DMS153 treated with DMSO at 0.1 percent for 48 hours (cell line): Measurements from ENCODE around the gene KCTD10.

ENCODE experiments used
- DNase-seq: peaks from one replicate; lab custom pipeline; 2025; ENCODE audit not compliant: unreplicated experiment; lab: John Stamatoyannopoulos, UW

Gene KCTD10

GRCh38 chr12:109495012-109495411, 17.9 kb upstream of the KCTD10 start:
- no peak for DNase-seq

DNA sequence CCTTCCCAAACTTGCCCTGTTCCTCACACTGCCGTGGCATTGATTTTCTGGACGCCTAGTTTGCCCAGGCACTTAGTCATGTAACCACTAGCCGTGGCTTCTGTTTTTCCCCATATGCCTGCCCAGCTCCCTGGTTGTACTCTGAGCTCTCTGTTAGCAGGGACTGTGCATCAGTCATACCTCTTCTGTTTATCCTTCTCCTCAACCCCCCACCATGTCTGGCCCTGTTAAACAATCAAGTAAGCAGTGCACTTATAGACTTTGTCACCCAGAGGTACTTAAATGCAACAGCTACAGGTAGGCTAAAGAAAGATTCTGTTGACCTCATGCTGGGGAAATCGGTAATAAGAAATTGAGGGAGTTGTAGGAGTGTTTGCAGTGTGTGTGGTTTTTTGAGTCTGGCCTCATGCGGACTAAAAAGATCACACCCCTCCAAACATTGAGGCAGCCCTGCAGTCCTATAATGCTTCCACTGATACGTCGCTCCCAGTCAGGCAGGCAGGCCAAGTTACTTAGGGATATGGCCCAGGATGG, 17.3 kb upstream of the KCTD10 start:
- no peak for DNase-seq

DNA sequence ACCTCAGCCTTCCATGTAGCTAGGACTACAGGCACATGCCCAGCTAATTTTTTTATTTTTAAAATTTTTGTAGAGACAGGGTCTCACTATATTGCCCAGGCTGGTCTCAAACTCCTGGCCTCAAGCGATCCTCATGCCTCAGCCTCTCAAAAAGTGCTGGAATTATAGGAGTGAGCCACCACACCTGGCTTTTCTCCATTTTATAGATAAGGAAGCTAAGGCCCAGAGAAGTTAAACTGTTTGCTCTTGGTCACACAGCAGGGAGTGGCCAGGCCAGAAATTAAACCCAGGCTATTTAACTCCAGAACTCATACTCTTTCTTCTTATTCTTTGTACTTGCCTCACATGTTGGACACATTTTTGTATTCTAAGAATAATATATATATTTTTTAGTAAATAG, 16.8 kb upstream of the KCTD10 start:
- no peak for DNase-seq

DNA sequence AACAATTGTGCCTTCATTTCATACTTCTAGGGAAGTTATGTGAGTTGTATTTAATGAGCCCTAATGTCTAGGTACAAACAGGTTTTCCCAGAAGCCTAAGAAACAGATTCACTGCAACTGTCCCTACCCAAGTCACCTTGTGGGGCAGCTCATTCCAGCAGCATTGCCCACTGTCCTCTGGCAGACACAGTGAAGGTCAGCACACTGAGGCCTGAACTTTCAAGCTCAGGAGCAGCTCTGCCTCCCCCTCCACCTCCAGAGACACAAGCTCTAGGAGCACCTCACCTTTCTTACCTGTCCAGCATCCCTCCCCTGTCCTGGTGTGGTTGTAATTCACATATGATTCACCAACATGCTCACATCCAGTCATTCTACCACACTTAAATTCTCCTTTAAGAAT, 16.0 kb upstream of the KCTD10 start:
- DNase-seq = no peak

DNA sequence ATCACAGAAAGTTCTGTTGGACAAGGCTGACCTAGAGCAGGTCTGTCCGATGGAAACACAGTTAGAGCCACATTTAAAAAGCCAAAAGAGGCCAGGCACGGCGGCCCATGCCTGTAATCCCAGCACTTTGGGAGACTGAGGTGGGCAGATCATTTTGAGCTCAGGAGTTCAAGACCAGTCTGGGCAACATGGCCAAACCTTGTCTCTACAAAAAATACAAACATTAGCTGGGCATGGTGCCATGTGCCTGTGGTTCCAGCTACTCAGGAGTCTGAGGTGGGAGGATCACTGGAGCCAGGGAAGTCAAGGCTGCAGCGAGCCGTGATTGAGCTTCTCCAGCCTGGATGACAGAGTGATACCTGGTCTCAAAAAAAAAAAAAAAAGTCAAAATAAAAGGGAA, 15.3 kb upstream of the KCTD10 start:
- no peak for DNase-seq

GRCh38 chr12:109491671-109492070, 14.6 kb upstream of the KCTD10 start:
- no peak for DNase-seq

- no peak for DNase-seq
Measured at GRCh38 chr12:109489955-109490565, 13.0 kb upstream of the KCTD10 start.

DNA sequence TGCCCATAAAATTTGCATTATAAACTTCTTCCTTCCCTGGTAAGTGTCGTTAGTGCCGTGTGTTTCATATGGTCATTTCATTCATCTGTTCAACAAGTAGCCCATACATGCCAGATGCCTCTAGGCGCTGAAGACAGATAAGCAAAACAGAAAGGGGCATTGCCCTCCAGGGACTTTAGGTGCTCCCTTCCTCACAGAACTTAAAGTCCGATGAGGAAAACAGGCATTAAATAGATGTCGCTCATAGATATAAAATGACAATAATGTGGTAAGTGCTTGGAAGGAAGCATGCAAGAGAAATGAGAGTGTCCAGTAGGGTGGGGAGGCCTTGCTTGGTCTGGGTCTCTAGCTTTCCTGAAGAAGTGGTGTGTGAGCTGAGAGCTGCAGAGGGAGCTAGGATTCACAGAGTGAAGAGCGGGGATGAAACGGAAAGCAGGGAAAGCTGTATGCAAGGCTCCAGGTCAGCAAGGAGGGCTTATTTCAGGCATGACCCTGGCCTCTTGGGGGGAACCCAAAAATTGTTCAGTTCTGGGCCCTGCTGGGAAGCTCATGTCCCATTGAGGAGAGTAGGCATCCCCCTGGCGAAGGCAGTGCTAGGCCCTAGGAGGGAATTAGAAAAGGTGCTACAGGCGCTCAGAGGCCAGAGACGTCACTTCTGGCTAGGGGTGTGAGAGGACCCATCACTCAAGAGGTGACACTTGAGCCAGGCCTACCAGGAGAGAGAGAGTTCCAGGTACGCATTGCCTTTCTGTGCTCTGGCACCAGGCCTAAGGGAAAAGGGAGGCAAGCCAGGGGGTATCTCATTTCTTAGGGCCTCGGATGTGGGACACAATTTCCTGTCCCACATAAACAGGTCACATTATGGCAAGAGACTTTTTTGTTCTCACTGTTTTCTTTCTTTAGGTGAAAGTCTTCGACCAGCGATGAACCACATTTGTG, 12.2 kb upstream of the KCTD10 start:
- DNase-seq = no peak

DNA sequence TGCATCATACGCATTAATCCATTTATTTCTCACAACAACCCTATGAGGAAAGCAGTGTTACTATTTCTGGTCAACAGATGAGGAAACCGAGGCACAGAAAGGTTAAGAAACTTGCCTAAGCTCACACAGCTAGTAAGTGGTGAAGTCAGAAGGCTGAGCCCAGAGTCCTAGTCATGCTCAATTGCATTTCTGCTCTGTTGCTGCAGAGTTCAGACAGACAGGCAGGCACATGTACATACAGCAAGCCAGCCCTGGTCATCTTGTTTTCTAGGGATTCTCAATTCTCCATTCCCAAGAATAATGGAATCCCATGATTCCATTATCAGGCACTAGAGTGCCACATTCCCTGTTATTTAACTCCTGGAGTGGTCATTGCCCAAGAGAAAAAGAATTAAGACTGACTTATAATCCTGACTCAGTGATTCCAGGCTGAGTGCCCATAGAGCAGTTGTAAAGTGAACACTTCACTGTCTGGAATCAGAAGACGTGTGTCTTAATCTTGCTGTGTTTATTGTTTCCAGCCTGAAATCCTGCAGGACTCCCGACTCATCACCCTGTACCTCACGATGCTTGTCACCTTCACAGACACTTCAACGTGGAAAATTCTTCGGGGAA, 11.1 kb upstream of the KCTD10 start:
- no peak for DNase-seq

- DNase-seq = no peak
Measured at GRCh38 chr12:109487181-109488050, 10.3 kb upstream of the KCTD10 start.

- no peak for DNase-seq
Measured at GRCh38 chr12:109485201-109485600, 8.1 kb upstream of the KCTD10 start.

GRCh38 chr12:109483346-109483745, 6.2 kb upstream of the KCTD10 start:
- no peak for DNase-seq

DNA sequence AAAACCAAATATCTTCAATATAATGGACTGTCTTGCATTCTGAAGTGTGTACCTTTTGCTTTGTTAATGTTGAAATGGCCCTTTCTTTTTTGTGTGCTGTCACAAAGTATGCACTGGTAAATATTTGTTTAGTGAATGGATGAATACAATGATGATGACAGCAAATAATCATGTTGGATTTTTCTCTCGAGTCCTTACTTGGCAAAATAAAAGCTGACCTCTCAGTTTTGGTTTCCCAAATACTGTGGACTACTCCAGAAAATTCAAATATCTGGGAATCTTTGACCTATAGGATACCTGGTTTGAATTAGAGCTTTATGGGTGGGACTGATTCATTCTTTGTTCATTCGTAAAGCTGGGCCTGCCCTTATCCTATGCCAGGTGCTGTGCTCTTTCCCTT, 5.8 kb upstream of the KCTD10 start:
- DNase-seq = no peak

GRCh38 chr12:109482491-109482890, 5.4 kb upstream of the KCTD10 start:
- no peak for DNase-seq

GRCh38 chr12:109481863-109482262, 4.8 kb upstream of the KCTD10 start:
- no peak for DNase-seq

- DNase-seq = no peak
Measured at GRCh38 chr12:109480356-109480755, 3.3 kb upstream of the KCTD10 start.

- DNase-seq = no peak
Measured at GRCh38 chr12:109479761-109480160, 2.7 kb upstream of the KCTD10 start.

- no peak for DNase-seq
Measured at GRCh38 chr12:109477963-109478315, 839 bp upstream of the KCTD10 start.

DNA sequence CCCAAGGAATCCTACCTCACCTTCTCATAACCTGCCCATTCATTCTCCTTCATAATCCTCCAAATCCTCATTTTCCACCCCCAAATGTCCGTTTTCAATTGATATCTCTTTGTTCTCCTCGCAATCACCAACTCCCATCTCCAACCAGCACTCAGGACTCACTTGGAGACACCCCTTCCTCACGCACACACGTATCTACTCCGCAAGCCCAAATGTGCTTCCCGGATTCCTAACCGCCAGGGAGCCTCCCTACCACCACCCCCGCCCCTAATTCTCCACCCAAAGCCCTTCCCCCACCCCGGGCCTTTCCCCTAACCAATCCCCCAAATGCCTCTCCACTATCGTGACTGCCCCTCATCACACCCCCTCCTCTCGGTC, 304 bp downstream of the KCTD10 start:
- no peak for DNase-seq

- no peak for DNase-seq
Measured at GRCh38 chr12:109475993-109476806, 900 bp downstream of the KCTD10 start.
